Skin of body (tissue), 2 donors: Measurements from ENCODE around the gene CX3CL1. TPM values are rescaled to one million over a fixed set of nuclear protein-coding genes. Genes with fewer than 3 reads are reported as not detected.

Experiments
- DNase-seq: peaks from one replicate; lab custom pipeline; 2025; lab: John Stamatoyannopoulos, UW
- total RNA-seq: library from RNA; depleted of rRNA; stranded (reverse); fragments of >200 nt; gene quantifications from one replicate; pipeline ENCODE4 v1.2.3, GENCODE V29; 2014

Gene CX3CL1
- total RNA-seq, 1 donor from 2014 or later, result 2.6 TPM

- DNase-seq, result no peak
Observed at GRCh38 chr16:57405097-57405496, 32.8 kb downstream of the CX3CL1 start.

- DNase-seq, result no peak
Observed at GRCh38 chr16:57406881-57407280, 34.6 kb downstream of the CX3CL1 start.

GRCh38 chr16:57407521-57408353, 35.4 kb downstream of the CX3CL1 start:
- no peak for DNase-seq

GRCh38 chr16:57409065-57409464, 36.8 kb downstream of the CX3CL1 start:
- DNase-seq, result no peak

GRCh38 chr16:57409870-57410587, 37.7 kb downstream of the CX3CL1 start:
- DNase-seq, result no peak

GRCh38 chr16:57411362-57411976, 39.2 kb downstream of the CX3CL1 start:
- DNase-seq, result no peak

- no peak for DNase-seq
Observed at GRCh38 chr16:57412584-57412983, 40.3 kb downstream of the CX3CL1 start.

- no peak for DNase-seq
Observed at GRCh38 chr16:57413301-57413730, 41.0 kb downstream of the CX3CL1 start.

- DNase-seq, result no peak
Observed at GRCh38 chr16:57413733-57414132, 41.4 kb downstream of the CX3CL1 start.

GRCh38 chr16:57416084-57416483, 43.8 kb downstream of the CX3CL1 start:
- no peak for DNase-seq

GRCh38 chr16:57419506-57419905, 47.2 kb downstream of the CX3CL1 start:
- DNase-seq, result no peak

- peak; percentile 61 for DNase-seq
Observed at GRCh38 chr16:57422026-57422944, 50.0 kb downstream of the CX3CL1 start.

- DNase-seq, result no peak
Observed at GRCh38 chr16:57423152-57423551, 50.9 kb downstream of the CX3CL1 start.

GRCh38 chr16:57424583-57424982, 52.3 kb downstream of the CX3CL1 start:
- no peak for DNase-seq

- DNase-seq, result no peak
Observed at GRCh38 chr16:57426356-57426755, 54.1 kb downstream of the CX3CL1 start.

GRCh38 chr16:57427307-57427706, 55.0 kb downstream of the CX3CL1 start:
- no peak for DNase-seq

GRCh38 chr16:57427824-57428223, 55.5 kb downstream of the CX3CL1 start:
- no peak for DNase-seq

GRCh38 chr16:57430955-57431354, 58.7 kb downstream of the CX3CL1 start:
- no peak for DNase-seq

- no peak for DNase-seq
Observed at GRCh38 chr16:57432505-57432904, 60.2 kb downstream of the CX3CL1 start.

GRCh38 chr16:57432989-57433388, 60.7 kb downstream of the CX3CL1 start:
- no peak for DNase-seq

GRCh38 chr16:57434003-57434402, 61.7 kb downstream of the CX3CL1 start:
- DNase-seq, result no peak
